Measurements from ENCODE around the gene NCL.

NCL gene, protein sequence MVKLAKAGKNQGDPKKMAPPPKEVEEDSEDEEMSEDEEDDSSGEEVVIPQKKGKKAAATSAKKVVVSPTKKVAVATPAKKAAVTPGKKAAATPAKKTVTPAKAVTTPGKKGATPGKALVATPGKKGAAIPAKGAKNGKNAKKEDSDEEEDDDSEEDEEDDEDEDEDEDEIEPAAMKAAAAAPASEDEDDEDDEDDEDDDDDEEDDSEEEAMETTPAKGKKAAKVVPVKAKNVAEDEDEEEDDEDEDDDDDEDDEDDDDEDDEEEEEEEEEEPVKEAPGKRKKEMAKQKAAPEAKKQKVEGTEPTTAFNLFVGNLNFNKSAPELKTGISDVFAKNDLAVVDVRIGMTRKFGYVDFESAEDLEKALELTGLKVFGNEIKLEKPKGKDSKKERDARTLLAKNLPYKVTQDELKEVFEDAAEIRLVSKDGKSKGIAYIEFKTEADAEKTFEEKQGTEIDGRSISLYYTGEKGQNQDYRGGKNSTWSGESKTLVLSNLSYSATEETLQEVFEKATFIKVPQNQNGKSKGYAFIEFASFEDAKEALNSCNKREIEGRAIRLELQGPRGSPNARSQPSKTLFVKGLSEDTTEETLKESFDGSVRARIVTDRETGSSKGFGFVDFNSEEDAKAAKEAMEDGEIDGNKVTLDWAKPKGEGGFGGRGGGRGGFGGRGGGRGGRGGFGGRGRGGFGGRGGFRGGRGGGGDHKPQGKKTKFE

DNA sequence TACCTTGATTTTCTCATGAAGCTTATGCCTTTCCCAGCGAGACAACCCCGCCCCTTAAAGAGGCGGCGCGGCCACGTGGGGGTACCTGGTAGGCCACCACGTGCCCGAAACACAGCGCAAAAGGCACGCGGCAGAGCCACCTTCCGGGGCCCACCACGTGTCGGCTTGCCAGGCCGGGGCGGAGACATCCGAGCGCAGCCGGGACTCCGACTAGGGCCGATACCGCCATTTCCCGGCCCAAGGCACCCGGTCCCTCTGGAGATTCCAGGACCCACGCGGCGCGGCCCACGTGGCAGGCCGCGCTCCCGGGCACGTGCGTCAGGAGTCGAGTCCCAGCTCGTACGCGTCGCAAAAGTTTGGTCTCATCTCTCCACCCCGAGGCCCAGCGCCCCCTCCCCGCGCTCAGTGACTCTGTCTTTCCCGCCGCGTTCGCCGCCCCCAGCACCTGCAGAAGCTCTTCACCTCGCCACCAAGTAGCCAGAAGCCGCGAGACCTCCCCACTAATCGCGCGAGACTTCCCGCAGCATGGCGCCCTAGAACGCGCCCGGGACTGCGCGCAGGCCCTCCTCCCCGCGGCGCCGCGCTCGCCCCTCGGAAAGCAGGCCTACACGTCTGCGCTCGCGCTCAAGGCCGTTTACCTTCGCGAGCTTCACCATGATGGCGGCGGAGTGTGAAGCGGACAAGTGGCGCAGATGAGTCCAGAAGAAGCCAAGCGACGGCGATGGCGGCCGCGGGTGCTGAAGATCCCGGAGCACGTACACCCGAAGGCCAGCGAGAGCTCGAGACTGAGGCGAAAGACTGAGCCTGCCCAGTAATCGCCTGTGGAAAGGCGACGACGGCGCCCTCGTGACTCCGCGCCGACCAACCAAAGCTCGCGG lies at the start of gene NCL:
TSS of gene NCL (minus strand) at position 787 of the 878 bp plus-strand sequence. CDS start at position 656, 131 bp downstream.
- DNase-seq (ENCODE audit: low read depth in 1 of 2, low spot score in 1 of 2) = peak; percentile 79 to 80

DNA sequence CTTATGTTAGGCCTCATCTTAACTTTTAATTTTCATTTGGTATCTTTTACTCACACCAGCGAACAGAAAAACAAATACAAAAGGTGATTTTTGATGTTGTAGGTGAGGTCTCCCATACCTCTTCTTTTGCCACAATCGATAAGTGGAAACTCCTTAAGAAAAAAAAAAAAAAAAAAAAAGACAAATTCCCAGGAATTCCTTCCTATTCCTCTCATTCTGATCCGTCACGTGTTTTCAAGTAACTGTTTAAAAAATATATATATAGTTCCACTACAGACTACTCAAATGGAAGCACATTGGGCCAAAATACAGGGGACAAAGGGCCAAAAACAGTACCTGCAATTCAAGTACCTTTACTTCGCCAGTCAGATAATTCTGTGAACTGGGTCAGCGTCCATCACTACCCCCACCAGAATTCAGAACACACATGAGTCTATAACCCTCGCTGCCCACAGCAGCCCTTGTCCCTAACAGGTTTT lies 49.5 kb upstream of the NCL start:
- DNase-seq (ENCODE audit: low read depth in 1 of 2, low spot score in 1 of 2) = no peak

DNA sequence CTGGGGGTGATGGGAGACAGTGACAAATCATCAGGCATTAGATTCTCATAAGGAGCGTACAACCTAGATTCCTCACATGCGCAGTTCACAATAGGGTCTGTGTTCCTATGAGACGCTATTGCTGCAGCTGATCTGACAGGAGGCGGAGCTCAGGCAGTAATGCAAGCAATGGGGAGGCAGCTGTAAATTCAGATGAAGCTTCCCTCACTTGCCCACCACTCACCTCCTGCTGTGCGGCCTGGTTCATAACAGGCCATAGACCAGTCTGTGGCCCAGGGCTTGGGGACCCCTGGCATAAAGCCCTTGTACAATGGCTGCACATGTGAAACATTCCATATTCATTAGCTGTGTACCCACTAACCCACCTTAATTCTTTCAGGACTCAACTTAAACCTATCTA lies 47.9 kb upstream of the NCL start:
- no peak for DNase-seq (ENCODE audit: low read depth in 1 of 2, low spot score in 1 of 2)

DNA sequence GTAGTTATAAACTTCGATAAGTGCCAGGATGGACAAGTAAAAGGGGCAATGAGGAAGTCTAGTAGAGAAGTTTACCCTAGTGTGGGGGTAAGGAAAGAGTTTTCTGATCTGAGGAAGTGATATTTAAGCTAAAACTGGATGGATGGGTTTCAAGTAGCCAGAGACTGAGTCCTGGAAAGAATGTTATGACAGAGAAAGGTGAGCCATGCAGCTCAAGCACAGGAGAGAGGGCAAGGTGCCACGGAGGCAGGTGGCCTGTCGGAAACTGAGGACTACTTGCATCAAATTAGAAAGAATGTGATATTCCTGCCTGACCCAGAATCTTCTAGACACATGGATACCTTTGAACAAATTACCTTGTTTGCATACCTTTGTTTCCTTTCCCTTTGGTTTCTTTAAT lies 39.5 kb upstream of the NCL start:
- no peak for DNase-seq (ENCODE audit: low read depth in 1 of 2, low spot score in 1 of 2)

DNA sequence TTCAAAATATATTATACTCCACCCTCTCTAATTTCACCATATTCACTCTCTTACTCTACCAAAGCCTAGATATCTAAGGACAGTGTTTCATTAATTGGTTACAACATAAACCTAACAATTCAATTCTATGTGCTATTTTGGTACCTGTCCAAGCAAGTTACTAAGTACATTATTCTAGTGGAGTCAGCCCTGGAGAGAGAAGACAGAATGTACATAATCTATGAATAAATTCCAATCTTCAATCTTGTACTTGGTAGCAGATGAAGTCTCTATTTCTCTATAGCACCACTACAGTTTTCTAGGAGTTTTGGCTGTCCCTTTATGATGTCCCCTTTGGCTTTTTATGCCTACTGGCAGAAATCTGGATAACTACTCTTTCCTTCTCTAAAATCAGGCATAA lies 38.3 kb upstream of the NCL start:
- DNase-seq (ENCODE audit: low read depth in 1 of 2, low spot score in 1 of 2) = no peak

DNA sequence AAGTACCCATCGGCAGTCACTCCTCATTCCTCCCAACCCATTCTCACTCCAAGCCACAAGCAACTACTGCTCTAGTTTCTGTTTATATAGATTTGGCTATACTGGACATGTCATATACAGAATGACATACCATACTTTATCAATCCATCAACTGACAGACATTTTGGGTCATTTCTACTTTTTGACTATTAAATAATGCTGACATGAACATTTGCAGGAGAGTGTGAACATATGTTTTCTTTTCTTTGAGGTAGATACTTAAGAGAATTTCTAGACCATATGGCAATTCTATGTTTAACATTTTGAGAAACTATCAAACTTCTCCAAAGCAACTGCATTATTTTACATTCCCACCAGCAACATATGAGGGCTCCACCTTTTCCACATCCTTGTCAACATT lies 33.4 kb upstream of the NCL start:
- no peak for DNase-seq (ENCODE audit: low read depth in 1 of 2, low spot score in 1 of 2)

DNA sequence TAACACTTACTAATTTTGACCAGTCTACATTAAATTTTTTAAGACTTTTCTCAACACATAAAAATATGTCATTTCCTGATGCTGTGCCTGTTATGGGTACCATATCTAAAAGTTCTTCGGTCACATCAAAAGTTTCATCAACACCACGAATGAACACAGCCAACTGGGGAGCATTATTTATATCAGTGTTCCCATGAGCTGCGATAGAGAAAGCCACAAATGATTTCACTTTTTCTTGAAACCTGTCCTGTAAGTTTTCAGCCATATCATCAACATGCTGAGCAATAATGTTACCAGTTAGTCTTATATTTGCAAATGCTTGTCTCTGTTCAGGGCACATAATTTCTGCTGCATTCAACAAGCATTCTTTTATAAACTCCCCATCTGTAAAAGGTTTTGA lies 30.4 kb upstream of the NCL start:
- no peak for DNase-seq (ENCODE audit: low read depth in 1 of 2, low spot score in 1 of 2)

DNA sequence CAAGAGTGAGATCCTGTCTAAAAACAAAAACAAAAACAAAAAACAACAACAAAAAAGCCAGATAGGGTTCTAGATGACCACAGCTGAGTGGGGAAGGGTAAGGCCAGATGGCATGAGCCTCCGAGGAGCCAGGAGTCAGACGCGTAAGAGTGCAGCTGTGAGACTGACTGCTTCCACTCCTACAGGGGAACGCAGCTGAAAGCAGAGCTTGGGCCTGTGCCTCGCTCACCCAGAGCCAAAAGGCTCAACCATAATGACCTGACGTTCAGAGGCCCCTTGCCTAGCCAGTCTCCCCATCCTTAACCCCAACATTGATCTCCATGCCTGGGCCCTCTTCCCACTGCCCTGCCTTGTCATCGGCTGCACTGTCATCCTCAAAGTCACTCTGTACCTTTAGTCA lies 26.5 kb upstream of the NCL start:
- no peak for DNase-seq (ENCODE audit: low read depth in 1 of 2, low spot score in 1 of 2)

DNA sequence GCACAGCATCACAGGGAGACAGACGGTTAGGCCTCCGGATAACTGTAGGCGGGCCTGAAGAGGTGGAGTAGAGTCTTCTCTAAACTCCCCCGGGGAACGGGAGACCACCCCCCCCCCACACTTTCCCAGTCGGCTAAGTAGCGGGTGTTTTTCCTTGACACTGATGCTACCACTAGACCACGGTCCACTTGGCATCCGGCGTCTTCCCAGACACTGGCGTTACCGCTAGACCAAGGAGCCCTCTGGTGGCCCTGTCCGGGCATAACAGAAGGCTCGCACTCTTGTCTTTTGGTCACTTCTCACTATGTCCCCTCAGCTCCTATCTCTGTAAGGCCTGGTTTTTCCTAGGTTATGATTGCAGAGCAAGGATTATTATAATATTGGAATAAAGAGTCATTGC lies 25.7 kb upstream of the NCL start:
- no peak for DNase-seq (ENCODE audit: low read depth in 1 of 2, low spot score in 1 of 2)

DNA sequence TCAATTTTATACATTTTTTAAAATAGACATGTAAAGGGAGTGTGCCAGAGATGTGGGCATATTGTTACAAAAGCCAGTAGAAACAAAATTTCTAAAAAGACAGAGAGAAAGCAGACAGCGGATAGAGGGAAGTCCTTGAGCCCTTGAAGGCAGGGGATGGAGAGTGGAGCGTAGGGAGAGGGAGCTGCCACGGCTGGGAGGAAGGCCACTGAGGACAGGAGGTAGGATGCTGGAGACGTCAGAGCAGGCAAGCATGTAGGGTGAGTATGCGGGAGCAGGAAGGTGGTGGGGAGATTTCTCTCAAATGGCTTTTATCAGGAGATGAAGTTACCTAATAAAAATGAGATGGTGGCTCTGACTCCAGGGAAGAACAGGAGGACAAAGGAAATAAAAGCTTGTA lies 24.0 kb upstream of the NCL start:
- no peak for DNase-seq (ENCODE audit: low read depth in 1 of 2, low spot score in 1 of 2)

DNA sequence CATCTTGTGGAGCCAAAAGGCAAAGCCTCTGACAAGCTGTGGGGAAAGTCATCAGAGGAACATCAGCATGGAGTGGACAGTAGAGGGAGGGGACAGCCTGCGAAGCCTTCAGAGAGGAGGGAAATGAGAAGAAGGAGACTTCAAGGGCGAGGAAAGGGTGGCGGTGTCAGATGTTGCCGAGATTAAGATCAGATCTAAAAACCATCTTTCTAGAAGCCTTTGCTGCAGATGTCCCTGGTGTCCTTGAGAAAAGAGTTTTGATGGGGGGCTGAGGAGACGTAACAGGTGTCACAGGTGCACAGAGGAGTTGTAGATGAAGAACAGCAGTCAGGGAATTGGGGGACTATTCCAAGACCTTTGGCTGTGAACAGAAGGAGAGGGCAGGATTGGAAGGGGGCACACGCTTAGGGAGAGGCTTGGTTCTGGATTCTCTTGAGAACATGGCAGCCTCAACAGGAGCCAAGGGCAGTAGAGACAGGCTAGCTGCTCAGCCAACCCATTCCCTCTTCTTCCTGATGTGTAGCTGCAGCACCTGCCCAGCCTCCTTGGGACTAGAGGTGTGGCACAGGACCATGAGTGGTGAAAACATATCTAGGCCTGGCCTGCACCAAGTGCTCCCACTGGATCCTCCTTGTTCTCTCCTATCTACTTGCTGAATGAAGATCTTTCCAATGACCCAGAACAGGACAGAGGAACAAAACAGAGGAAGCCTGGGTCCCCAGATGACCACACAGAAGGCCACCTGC lies 22.7 kb upstream of the NCL start:
- DNase-seq (ENCODE audit: low read depth in 1 of 2, low spot score in 1 of 2) = no peak

DNA sequence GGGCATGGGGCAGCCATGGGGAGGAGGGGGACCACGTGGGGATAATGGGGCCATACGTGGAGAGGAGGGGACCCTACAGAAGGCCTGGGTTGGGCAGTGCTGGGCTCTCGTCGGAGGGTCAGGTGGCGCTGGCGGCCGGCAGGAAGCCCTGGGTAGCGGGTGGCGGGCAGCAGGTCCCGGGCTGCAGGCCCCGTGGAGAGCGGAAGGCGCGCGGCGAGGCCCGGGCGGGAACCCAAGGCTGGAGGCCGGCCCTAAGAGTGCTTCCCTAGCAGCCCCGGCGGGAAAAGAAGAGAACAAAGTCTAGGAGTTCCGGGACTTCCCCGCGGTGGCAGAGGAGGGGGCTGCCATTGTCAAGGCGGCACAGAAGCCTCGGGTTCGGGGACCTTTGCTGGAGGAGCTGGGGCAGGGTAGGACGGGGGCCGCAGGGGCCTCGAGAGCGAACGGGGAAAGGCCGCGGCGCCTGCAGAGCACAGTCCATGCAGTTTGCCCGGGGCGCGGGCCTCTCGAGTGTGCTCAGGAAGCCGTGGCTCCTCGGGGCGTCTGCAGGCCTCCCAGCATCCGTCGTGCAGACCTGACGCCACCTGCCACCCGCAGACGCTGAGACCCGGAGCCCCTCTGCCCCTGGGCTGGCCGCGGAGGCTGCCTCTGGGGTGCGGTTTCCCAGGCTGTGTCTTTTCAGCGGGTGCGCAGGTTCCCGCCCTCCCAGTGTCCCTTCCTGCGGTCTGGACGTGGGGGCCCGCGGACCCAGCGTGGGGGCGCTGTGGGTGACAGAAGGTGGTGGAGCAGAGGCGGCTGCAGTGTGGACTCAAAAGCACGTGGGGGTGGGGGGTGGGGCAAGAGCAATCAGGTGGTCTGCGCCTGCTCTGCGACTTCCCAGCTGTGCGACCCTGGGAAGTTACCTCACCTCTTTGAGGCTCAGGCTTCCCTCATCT lies 19.4 kb upstream of the NCL start:
- DNase-seq (ENCODE audit: low read depth in 1 of 2, low spot score in 1 of 2) = peak; percentile 14 to 16

DNA sequence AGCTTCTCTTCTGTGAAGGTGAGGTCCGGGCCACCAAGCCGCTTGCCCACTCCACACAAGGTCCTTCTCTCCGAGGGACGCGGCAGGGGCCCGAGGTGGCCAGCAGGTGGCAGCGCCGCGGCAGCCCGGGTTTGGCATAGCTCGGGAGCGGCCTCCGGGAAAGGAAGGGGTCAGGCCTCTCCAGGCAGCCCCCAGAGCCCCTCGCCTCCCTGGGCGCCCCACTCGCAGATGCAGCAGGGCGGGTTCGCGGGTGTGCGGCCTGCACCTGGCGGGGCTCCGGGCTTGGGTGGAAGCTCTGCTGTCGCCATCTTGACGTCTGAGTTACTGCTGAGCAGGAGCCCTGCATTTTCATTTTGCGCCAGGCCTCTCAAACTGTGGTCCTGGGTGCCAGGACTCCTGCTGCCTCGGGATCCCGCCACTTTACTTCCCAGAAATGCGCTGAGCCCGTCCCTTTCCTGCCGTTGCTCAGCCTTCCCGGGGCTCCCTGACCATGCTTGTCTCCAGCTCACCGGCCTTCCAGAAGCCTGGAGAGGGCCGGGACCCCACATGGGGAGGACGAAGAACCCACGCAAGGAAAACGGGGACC lies 18.6 kb upstream of the NCL start:
- DNase-seq (ENCODE audit: low read depth in 1 of 2, low spot score in 1 of 2) = peak; percentile 60 to 62

DNA sequence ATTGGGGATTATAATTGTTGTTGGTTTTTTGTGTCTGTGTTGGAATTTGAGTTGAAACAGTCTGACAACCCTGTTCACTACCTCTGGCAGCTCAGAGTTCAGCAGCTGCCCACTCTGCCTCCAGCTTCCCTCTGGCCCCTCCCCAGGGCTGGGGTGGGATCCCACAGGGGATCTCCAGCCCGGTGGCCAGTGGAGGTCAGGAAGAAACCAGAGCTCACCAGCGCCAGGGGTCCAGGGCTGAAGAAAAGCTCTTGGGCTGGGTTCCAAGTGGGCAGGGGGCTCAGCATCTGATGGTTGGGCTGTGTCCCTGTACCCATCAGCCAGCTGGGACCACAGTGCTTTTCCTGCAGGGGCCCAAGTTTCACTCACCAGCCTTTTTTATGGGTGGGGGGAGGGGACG lies 16.5 kb upstream of the NCL start:
- DNase-seq (ENCODE audit: low read depth in 1 of 2, low spot score in 1 of 2) = no peak

DNA sequence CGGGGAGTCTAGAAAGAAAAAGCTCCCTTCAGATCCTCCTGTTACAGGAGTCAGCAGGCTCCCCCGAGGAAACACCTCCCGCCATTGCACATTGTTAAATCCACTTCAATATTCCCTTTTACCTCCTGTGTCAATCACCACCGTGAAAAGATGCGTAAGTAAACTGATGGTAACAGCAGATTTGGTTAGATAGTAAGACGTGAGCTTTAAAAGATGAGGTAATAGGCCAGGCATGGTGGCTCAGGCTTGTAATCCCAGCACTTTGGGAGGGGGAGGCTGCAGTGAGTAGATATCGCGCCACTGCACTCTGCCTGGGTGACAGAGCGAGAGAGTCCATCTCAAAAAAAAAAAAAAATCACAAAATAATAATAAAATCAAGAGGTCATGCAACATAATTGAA lies 15.2 kb upstream of the NCL start:
- no peak for DNase-seq (ENCODE audit: low read depth in 1 of 2, low spot score in 1 of 2)

DNA sequence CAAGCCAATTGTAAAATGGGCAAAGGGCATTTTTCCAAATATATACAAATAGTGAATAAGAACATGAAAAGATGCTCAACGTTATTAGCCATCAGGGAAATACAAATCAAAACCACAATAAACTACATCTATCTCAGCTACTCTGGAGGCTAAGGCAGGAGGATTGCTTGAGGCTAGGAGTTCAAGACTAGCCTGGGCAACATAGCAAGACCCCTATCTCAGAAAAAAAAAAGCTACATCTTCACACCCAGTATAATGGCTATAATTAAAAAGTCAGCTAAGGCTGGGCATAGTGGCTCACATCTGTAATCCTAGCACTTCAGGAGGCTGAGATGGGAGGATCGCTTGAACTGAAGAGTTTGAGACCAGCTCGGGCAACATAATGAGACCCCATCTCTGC lies 12.6 kb upstream of the NCL start:
- no peak for DNase-seq (ENCODE audit: low read depth in 1 of 2, low spot score in 1 of 2)

DNA sequence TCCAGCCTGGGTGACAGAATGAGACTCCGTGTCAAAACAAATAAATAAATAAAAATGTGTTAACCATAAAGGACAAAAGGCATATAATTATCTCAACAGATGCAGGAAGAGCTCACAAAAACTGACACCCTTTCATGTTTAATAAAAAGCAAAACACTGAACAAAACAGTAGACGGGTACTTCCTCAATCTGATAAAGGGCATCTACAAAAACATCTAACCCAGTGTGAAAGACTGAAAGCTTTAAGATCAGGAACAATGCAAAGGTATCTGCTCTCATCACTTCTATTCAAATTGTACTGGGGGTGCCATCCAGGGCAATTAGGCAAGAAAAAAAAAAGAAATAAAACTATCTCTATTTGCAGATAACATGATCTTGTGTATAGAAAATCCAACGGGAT lies 11.7 kb upstream of the NCL start:
- no peak for DNase-seq (ENCODE audit: low read depth in 1 of 2, low spot score in 1 of 2)

DNA sequence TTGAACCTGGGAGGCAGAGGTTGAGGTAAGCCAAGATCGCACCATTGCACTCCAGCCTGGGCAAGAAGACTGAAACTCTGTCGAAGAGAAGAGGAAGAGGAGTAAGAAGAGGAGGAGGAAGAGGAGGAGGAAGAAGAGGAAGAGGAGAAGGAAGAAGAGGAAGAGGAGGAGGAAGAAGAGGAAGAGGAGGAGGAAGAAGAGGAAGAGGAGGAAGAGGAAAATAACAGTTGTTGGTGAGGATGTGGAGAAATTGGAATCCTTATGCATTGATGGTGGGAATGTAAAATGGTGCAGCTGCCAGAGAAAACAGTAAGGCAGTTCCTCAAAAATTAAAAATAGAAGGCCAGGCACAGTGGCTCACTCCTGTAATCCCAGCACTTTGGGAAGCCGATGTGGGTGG lies 8.5 kb upstream of the NCL start:
- no peak for DNase-seq (ENCODE audit: low read depth in 1 of 2, low spot score in 1 of 2)

DNA sequence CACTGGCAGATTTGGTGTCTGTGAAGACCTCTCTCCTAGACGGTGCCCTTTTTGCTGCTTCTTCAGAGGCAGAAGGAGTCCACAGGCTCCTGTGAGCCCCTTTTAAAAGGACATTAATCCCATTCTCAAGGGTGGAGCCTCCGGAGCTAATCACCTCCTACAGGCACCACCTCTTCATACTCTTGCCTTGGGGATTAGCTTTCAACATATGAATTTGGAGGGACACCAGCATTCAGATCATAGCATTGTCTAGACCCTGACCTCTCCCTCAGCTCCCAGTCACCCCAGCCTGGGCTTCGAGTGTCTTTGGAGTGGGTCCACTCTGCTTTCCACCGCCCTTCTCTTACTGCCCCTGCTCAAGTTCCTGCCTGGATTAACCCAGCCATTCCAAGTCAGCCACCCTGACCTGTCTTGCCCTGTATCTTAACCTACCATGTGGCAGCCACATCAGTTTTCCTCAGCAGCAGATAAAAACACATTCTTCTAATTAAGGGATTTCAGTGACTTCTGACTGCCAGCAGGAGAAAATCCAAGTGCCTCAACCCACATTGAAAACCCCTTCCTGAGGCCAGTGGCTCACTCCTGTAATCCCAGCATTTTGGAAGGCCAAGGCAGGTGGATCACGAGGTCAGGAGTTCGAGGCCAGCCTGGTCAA lies 6.1 kb upstream of the NCL start:
- DNase-seq (ENCODE audit: low read depth in 1 of 2, low spot score in 1 of 2) = no peak
